Prostate gland (tissue), 2 donors: ENCODE data around the gene CCND1. TPM values are rescaled to one million over a fixed set of nuclear protein-coding genes. Genes with fewer than 3 reads are reported as not detected.
"Not testable (repeated sequence)": the region's sequence is repeated elsewhere in the genome, so short reads cannot be mapped to it uniquely, and the experiment has no call there.

Experiments used
- DNase-seq: peaks from one replicate; pipeline ENCODE4 v3.0.0-alpha.2; 2019; ENCODE audit warnings: low spot score
- H3K27ac ChIP-seq, 2 donors: fragments of 200-600 bp; sonication (generic); 2 replicates each; pipeline ENCODE4 v1.5.1; 2017 to 2019
- H3K27me3 ChIP-seq: fragments of 200-600 bp; sonication (generic); replicated peaks from 2 replicates; pipeline ENCODE4 v1.5.1; 2019; ENCODE audit not compliant: insufficient read depth
- H3K36me3 ChIP-seq, 2 donors: fragments of 200-600 bp; sonication (generic); 1 replicate in 1 of 2; 2 replicates in 1 of 2; pipeline versions ENCODE4 v1.5.1 to v1.8.1; 2017 to 2019
- H3K4me1 ChIP-seq: fragments of 200-600 bp; sonication (generic); replicated peaks from 2 replicates; pipeline ENCODE4 v1.5.1; 2019
- H3K4me3 ChIP-seq, 2 donors: fragments of 200-600 bp; sonication (generic); 2 replicates each; pipeline ENCODE4 v1.5.1; 2017 to 2019
- H3K9me3 ChIP-seq: fragments of 200-600 bp; sonication (generic); 2 replicates; pipeline ENCODE4 v1.5.1; 2017
- POLR2A ChIP-seq: fragments of 450-650 bp; IDR thresholded peaks from one replicate; pipeline ENCODE4 v1.6.1; 2016; ENCODE audit warnings: antibody characterized with exemption, mild to moderate bottlenecking
- POLR2AphosphoS5 ChIP-seq: sonication (generic); formaldehyde crosslinking; IDR thresholded peaks from one replicate; pipeline ENCODE4 v1.6.1; 2017; ENCODE audit warnings: antibody characterized with exemption
- WGBS: methylation state at CpG from one replicate; pipeline ENCODE4 v1.1.5; 2018; 5-methylcytosine and 5-hydroxymethylcytosine counted together
- intact Hi-C: fragments of 100-400 bp; cut with DNase I; formaldehyde crosslinking; loops from one replicate; pipeline ENCODE4 v1.14.2; 2022
- total RNA-seq, 2 donors: library from RNA; depleted of rRNA; stranded (reverse); fragments of >200 nt; gene quantifications; one replicate each; pipeline ENCODE4 v1.1.0, GENCODE V29; 2016
- TF ChIP-seq, protein P1 (sequence below), 4 experiments: fragments of 200-600 bp in 2 of 4; fragments of 450-650 bp in 2 of 4; sonication (generic) in 2 of 4; IDR thresholded peaks; 1 replicate in 3 of 4; 2 replicates in 1 of 4; pipeline ENCODE4 v1.5.1; 2016 to 2019; ENCODE audit warnings: antibody characterized with exemption in 4 of 4, mild to moderate bottlenecking in 2 of 4, moderate library complexity in 2 of 4

CCND1 gene
- total RNA-seq, 2 donors from 2014 or later, result 69.2 to 188 TPM

GRCh38 chr11:69617220-69617619, 23.7 kb upstream of the CCND1 start:
- DNase-seq, result no peak

DNA sequence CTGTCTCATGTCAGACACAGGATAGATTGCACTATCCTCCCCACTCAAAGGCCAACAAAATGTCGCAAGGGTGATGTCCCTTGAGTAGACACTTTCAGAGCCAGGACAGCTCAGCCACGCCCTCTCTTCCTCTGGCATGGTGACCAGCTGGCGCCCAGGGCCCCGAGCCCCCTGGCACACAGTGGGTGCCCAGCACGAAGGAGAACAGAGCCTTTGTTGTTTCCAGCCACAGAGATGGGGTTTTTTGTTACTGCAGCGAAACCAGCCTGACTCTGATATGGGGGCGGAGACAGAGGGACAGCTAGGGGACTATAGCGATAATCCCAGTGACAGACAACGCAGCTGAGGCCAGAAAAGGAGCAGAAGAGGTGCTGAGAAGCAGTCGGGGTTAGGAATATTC, 23.3 kb upstream of the CCND1 start:
- no peak for DNase-seq
- H3K27ac ChIP-seq, result no peak overlapping the region
- H3K36me3 ChIP-seq, result no peaks in the 10 kb centered on the region
- intact Hi-C loops, result no loop called here
- no peaks in the 10 kb centered on the region for H3K27me3 ChIP-seq
- no peaks in the 10 kb centered on the region for H3K4me1 ChIP-seq
- 88% methylated on average over 10 of the region's 10 CpGs for WGBS
- no peaks in the 10 kb centered on the region for H3K9me3 ChIP-seq
- no peak overlapping the region for H3K4me3 ChIP-seq
- TF ChIP-seq POLR2A, result no peak
- no peak for TF ChIP-seq POLR2AphosphoS5
- TF ChIP-seq, protein P1, sequence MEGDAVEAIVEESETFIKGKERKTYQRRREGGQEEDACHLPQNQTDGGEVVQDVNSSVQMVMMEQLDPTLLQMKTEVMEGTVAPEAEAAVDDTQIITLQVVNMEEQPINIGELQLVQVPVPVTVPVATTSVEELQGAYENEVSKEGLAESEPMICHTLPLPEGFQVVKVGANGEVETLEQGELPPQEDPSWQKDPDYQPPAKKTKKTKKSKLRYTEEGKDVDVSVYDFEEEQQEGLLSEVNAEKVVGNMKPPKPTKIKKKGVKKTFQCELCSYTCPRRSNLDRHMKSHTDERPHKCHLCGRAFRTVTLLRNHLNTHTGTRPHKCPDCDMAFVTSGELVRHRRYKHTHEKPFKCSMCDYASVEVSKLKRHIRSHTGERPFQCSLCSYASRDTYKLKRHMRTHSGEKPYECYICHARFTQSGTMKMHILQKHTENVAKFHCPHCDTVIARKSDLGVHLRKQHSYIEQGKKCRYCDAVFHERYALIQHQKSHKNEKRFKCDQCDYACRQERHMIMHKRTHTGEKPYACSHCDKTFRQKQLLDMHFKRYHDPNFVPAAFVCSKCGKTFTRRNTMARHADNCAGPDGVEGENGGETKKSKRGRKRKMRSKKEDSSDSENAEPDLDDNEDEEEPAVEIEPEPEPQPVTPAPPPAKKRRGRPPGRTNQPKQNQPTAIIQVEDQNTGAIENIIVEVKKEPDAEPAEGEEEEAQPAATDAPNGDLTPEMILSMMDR (IDR thresholded peaks at IDR 0.05), result no peak

More at GRCh38 chr11:69617220-69617619, 23.7 kb upstream of the CCND1 start:
- intact Hi-C loops, result no loop called here
- no peaks in the 10 kb centered on the region for H3K36me3 ChIP-seq
- H3K27me3 ChIP-seq, result no peaks in the 10 kb centered on the region
- no peak overlapping the region for H3K27ac ChIP-seq
- H3K4me1 ChIP-seq, result no peaks in the 10 kb centered on the region
- no peaks in the 10 kb centered on the region for H3K9me3 ChIP-seq
- H3K4me3 ChIP-seq, result no peak overlapping the region
- TF ChIP-seq POLR2AphosphoS5 (no peak), POLR2A (no peak)
- TF ChIP-seq, protein P1 (IDR thresholded peaks at IDR 0.05), result no peak
- WGBS, result 90% methylated on average over 4 of the region's 4 CpGs

- no peaks in the 10 kb centered on the region for H3K27me3 ChIP-seq
- intact Hi-C loops, result no loop called here
- no peak for DNase-seq
- H3K36me3 ChIP-seq, result no peaks in the 10 kb centered on the region
- WGBS, result 89% methylated on average over 8 of the region's 8 CpGs
- TF ChIP-seq POLR2A (no peak), POLR2AphosphoS5 (no peak)
- TF ChIP-seq, protein P1 (IDR thresholded peaks at IDR 0.05), result no peak
- no peaks in the 10 kb centered on the region for H3K9me3 ChIP-seq
- no peaks in the 10 kb centered on the region for H3K4me1 ChIP-seq
- H3K4me3 ChIP-seq, result no peak overlapping the region
- no peak overlapping the region for H3K27ac ChIP-seq
Measured at GRCh38 chr11:69618237-69618636, 22.7 kb upstream of the CCND1 start.

DNA sequence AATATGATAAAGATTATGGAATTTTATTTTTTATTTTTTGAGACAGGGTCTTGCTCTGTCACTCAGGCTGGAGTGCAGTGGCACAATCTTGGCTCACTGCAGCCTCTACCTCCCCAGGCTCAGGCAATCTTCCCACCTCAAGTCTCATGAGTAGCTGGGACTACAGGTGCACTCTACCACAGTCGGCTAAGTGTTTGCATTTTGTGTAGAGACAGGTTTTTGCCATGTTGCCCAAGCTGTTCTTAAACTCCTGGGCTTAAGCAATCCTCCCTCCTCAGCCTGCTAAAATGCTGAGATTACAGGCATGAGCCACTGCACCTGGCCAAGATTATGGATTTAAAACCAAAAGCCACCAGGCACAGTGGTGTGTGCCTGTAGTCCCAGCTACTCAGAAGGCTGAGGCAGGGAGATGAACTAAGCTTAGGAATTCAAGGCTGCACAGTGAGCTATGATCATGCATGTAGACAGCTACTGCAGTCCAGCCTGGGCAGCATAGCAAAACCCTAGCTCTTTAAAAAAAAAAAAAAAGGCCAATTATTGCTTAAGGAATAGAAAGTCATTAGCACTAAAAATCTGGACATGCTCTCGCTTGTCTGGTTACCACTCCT, 20.2 kb upstream of the CCND1 start:
- no peak overlapping the region for H3K27ac ChIP-seq
- intact Hi-C loops, result no loop called here
- no peak for TF ChIP-seq POLR2A
- TF ChIP-seq, protein P1 (IDR thresholded peaks at IDR 0.05), result no peak
- no peak for TF ChIP-seq POLR2AphosphoS5
- no peaks in the 10 kb centered on the region for H3K4me1 ChIP-seq
- no peaks in the 10 kb centered on the region for H3K36me3 ChIP-seq
- WGBS, result 45% methylated on average over 2 of the region's 2 CpGs
- H3K27me3 ChIP-seq, result no peaks in the 10 kb centered on the region
- DNase-seq, result no peak
- H3K4me3 ChIP-seq, result no peak overlapping the region
- no peaks in the 10 kb centered on the region for H3K9me3 ChIP-seq

DNA sequence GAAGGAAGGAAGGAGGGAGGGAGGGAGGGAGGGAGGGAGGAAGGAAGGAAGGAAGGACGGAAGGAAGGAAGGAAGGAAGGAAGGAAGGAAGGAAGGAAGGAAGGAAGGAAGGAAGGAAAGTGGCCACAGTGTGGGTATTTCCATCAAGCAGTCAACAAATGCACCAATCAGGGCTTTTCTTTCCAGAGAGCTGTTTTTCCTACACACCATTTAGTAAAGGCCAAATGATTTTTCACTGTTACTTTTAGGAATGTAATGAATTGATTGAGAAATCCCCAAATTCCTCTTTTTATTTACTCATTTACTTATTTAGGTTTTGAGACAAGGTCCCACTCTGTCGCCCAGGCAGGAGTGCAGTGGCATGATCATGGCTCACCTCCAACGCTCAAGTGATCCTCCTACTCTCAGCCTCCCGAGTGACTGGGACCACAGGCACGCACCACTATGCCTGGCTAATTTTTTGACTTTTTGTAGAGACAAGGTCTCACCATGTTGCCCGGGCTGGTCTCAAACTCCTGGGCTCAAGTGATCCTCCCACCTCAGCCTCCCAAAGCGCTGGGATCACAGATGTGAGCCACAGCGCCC, 18.8 kb upstream of the CCND1 start:
- H3K9me3 ChIP-seq, H3K27ac ChIP-seq, H3K27me3 ChIP-seq, H3K4me1 ChIP-seq, DNase-seq, intact Hi-C loops, H3K36me3 ChIP-seq, H3K4me3 ChIP-seq: not testable (repeated sequence)
- WGBS, result 71% methylated on average over 8 of the region's 8 CpGs
